GM21723 (cell line): ENCODE results near the gene NFIB.

Experiments used
- ATAC-seq: cut with Tn5 transposase; IDR thresholded peaks from one replicate; pipeline ENCODE4 v1.9.1; 2021; ENCODE audit warnings: mild to moderate bottlenecking, moderate library complexity; ENCODE audit not compliant: unreplicated experiment

Gene NFIB

GRCh38 chr9:14307989-14308852 lies 5.7 kb downstream of the NFIB start:
- no peak for ATAC-seq

GRCh38 chr9:14306672-14307660 lies 7.0 kb downstream of the NFIB start:
- ATAC-seq = no peak

GRCh38 chr9:14306188-14306587 lies 7.8 kb downstream of the NFIB start:
- ATAC-seq = no peak

GRCh38 chr9:14304259-14304658 lies 9.7 kb downstream of the NFIB start:
- no peak for ATAC-seq

- ATAC-seq = no peak
Measured at GRCh38 chr9:14303521-14303920, 10.4 kb downstream of the NFIB start.

GRCh38 chr9:14303100-14303499 lies 10.8 kb downstream of the NFIB start:
- ATAC-seq = no peak

- ATAC-seq = no peak
Measured at GRCh38 chr9:14302405-14302804, 11.5 kb downstream of the NFIB start.

GRCh38 chr9:14301583-14302021 lies 12.3 kb downstream of the NFIB start:
- ATAC-seq = no peak

GRCh38 chr9:14301006-14301405 lies 12.9 kb downstream of the NFIB start:
- ATAC-seq = no peak

GRCh38 chr9:14300588-14300987 lies 13.4 kb downstream of the NFIB start:
- ATAC-seq = no peak

GRCh38 chr9:14300040-14300439 lies 13.9 kb downstream of the NFIB start:
- ATAC-seq = no peak

- ATAC-seq = no peak
Measured at GRCh38 chr9:14298601-14299022, 15.3 kb downstream of the NFIB start.

GRCh38 chr9:14296495-14297113 lies 17.3 kb downstream of the NFIB start:
- ATAC-seq = no peak

GRCh38 chr9:14294659-14295058 lies 19.3 kb downstream of the NFIB start:
- no peak for ATAC-seq

GRCh38 chr9:14293801-14294200 lies 20.1 kb downstream of the NFIB start:
- no peak for ATAC-seq

- ATAC-seq = no peak
Measured at GRCh38 chr9:14292181-14292739, 21.7 kb downstream of the NFIB start.

- ATAC-seq = no peak
Measured at GRCh38 chr9:14289916-14290315, 24.0 kb downstream of the NFIB start.

- ATAC-seq = no peak
Measured at GRCh38 chr9:14288433-14288832, 25.5 kb downstream of the NFIB start.

- no peak for ATAC-seq
Measured at GRCh38 chr9:14286121-14286520, 27.8 kb downstream of the NFIB start.

GRCh38 chr9:14283276-14283675 lies 30.7 kb downstream of the NFIB start:
- no peak for ATAC-seq

- no peak for ATAC-seq
Measured at GRCh38 chr9:14281876-14282275, 32.1 kb downstream of the NFIB start.
